ACC112 (cell line): ENCODE data around the gene MYBPH.

Experiments used
- H2AFZ ChIP-seq: fragments of 200-600 bp; sonication (generic); one replicate; pipeline ENCODE4 v1.6.0; 2017; ENCODE audit warnings: antibody characterized with exemption, low read length; ENCODE audit not compliant: unreplicated experiment
- H3K27ac ChIP-seq: fragments of 200-600 bp; sonication (generic); 2 replicates; pipeline ENCODE4 v1.5.1; 2014; ENCODE audit warnings: low read depth, mild to moderate bottlenecking, antibody characterized with exemption, low read length, moderate library complexity
- H3K27me3 ChIP-seq: fragments of 200-600 bp; sonication (generic); 2 replicates; pipeline ENCODE4 v1.6.1; 2014; ENCODE audit warnings: mild to moderate bottlenecking, antibody characterized with exemption, low read length, moderate library complexity, mixed read lengths; ENCODE audit not compliant: insufficient read depth
- H3K36me3 ChIP-seq: fragments of 200-600 bp; sonication (generic); 2 replicates; pipeline ENCODE4 v1.6.1; 2016; ENCODE audit warnings: mild to moderate bottlenecking, antibody characterized with exemption, low read length, moderate library complexity, mixed read lengths; ENCODE audit not compliant: insufficient read depth
- H3K4me1 ChIP-seq: fragments of 200-600 bp; sonication (generic); one replicate; pipeline ENCODE4 v1.6.1; 2016; ENCODE audit warnings: low read length, mixed read lengths; ENCODE audit not compliant: insufficient read depth, unreplicated experiment, control insufficient read depth
- H3K4me3 ChIP-seq: fragments of 200-600 bp; sonication (generic); 2 replicates; pipeline ENCODE4 v1.5.1; 2014; ENCODE audit warnings: mild to moderate bottlenecking, low read depth, low read length
- H3K79me2 ChIP-seq: fragments of 200-600 bp; sonication (generic); one replicate; pipeline ENCODE4 v1.6.0; 2016; ENCODE audit warnings: low read length; ENCODE audit not compliant: control insufficient read depth, unreplicated experiment, insufficient read depth

Gene MYBPH

GRCh38 chr1:203137324-203137723 is 38.3 kb downstream of the MYBPH start:
- Histone ChIP-seq H3K4me1 (no peaks in the 10 kb centered on the region), H3K27me3 (no peaks in the 10 kb centered on the region), H3K79me2 (no peaks in the 10 kb centered on the region), H3K36me3 (no peaks in the 10 kb centered on the region), H3K4me3 (no peak overlapping the region), H2AFZ (no peak overlapping the region), H3K27ac (no peak overlapping the region)

DNA sequence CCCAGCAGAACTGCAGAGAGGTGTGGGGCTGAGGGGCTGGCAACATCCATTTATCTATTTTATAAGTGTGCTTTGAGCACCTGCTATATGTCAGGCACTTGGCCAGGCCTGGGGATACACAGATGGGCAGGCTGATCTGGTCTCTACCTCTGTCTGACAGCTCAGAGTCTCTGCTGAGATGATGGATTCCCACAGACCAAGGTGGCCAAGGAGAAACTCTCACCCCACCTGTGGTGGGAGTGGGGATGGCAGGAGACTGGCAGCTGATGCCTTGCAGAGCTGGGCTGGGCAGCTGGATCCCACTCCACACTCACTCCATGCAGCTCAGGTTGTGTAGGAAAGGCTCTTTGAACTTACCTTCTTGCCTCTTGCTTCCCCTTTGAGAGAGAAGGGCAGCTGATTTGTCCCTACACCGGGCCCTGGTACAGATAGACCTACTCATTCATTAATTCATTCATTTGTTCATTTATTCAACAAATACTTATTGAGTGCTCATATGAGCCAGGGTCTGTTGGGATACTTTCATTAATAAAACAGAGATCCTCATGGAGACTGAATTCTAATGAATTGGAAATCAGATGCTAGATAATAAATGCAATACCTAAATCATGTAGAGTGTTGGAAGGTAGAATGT is 39.1 kb downstream of the MYBPH start:
- no peaks in the 10 kb centered on the region for H3K36me3 ChIP-seq
- no peak overlapping the region for H2AFZ ChIP-seq
- no peaks in the 10 kb centered on the region for H3K79me2 ChIP-seq
- no peaks in the 10 kb centered on the region for H3K27me3 ChIP-seq
- H3K27ac ChIP-seq: no peak overlapping the region
- H3K4me3 ChIP-seq: no peak overlapping the region
- no peaks in the 10 kb centered on the region for H3K4me1 ChIP-seq

GRCh38 chr1:203135636-203136305 is 39.9 kb downstream of the MYBPH start:
- Histone ChIP-seq H3K4me3 (no peak overlapping the region), H3K36me3 (no peaks in the 10 kb centered on the region), H3K27ac (no peak overlapping the region), H3K79me2 (no peaks in the 10 kb centered on the region), H3K4me1 (no peaks in the 10 kb centered on the region), H2AFZ (no peak overlapping the region), H3K27me3 (no peaks in the 10 kb centered on the region)

- Histone ChIP-seq H3K27ac (no peak overlapping the region), H3K4me3 (no peak overlapping the region), H3K79me2 (no peaks in the 10 kb centered on the region), H3K36me3 (no peaks in the 10 kb centered on the region), H3K27me3 (no peaks in the 10 kb centered on the region), H3K4me1 (peaks cover 8% of the 10 kb centered on the region), H2AFZ (no peak overlapping the region)
Measured at GRCh38 chr1:203133970-203134725, 41.5 kb downstream of the MYBPH start.

- Histone ChIP-seq H3K4me3 (no peak overlapping the region), H2AFZ (no peak overlapping the region), H3K4me1 (peaks cover 16% of the 10 kb centered on the region), H3K27me3 (no peaks in the 10 kb centered on the region), H3K27ac (no peak overlapping the region), H3K36me3 (no peaks in the 10 kb centered on the region), H3K79me2 (no peaks in the 10 kb centered on the region)
Measured at GRCh38 chr1:203131548-203132200, 44.0 kb downstream of the MYBPH start.

- H2AFZ ChIP-seq: no peak overlapping the region
- no peak overlapping the region for H3K27ac ChIP-seq
- no peaks in the 10 kb centered on the region for H3K36me3 ChIP-seq
- H3K4me3 ChIP-seq: no peak overlapping the region
- no peaks in the 10 kb centered on the region for H3K27me3 ChIP-seq
- peaks cover 23% of the 10 kb centered on the region for H3K4me1 ChIP-seq
- H3K79me2 ChIP-seq: no peaks in the 10 kb centered on the region
Measured at GRCh38 chr1:203130358-203130985, 45.2 kb downstream of the MYBPH start.

- H3K4me1 ChIP-seq: peaks cover 31% of the 10 kb centered on the region
- no peak overlapping the region for H3K4me3 ChIP-seq
Measured at GRCh38 chr1:203129501-203130231, 46.0 kb downstream of the MYBPH start.

DNA sequence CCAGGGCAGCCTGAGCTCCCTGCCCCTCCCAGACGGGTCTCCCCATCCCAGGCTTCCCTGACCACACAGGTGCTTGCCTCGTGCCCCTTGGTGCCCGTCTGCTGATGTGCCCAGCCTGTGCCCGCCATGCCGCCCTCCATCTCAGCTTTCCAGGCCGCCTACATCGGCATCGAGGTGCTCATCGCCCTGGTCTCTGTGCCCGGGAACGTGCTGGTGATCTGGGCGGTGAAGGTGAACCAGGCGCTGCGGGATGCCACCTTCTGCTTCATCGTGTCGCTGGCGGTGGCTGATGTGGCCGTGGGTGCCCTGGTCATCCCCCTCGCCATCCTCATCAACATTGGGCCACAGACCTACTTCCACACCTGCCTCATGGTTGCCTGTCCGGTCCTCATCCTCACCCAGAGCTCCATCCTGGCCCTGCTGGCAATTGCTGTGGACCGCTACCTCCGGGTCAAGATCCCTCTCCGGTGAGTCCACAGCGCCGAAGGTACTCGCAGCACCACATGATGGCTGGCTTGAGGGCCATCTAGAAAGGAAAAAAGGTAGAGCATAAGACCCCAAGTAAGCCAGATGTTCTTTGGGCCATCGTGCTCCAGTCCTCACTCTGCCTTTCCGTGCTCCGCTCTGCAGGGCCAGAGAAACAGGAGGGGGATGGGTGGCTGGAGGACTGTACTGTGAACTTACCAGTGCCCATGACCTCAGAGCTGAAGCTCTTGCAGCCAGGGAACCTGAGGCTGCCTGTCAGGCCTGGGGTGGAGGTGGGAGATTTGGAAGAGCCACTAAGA is 46.7 kb downstream of the MYBPH start:
- peak overlapping the region; percentile 70 for H3K4me3 ChIP-seq
- H3K27me3 ChIP-seq: peaks cover 2% of the 10 kb centered on the region
- no peaks in the 10 kb centered on the region for H3K79me2 ChIP-seq
- no peak overlapping the region for H3K27ac ChIP-seq
- peaks cover 34% of the 10 kb centered on the region for H3K4me1 ChIP-seq
- H3K36me3 ChIP-seq: no peaks in the 10 kb centered on the region
- H2AFZ ChIP-seq: no peak overlapping the region

More at GRCh38 chr1:203129501-203130231, 46.0 kb downstream of the MYBPH start:
- H3K36me3 ChIP-seq: no peaks in the 10 kb centered on the region
- H3K27ac ChIP-seq: no peak overlapping the region
- no peak overlapping the region for H2AFZ ChIP-seq
- no peaks in the 10 kb centered on the region for H3K79me2 ChIP-seq
- no peaks in the 10 kb centered on the region for H3K27me3 ChIP-seq

GRCh38 chr1:203128431-203128715 is 47.3 kb downstream of the MYBPH start:
- Histone ChIP-seq H2AFZ (no peak overlapping the region), H3K36me3 (no peaks in the 10 kb centered on the region), H3K27me3 (peaks cover 8% of the 10 kb centered on the region), H3K27ac (no peak overlapping the region), H3K4me1 (peaks cover 34% of the 10 kb centered on the region), H3K4me3 (peak overlapping the region; percentile 70), H3K79me2 (no peaks in the 10 kb centered on the region)
